Karpas-422 (cell line): Measurements from ENCODE around the gene COL5A3. TPM values are rescaled to one million over a fixed set of nuclear protein-coding genes. Genes with fewer than 3 reads are reported as not detected.

Experiments
- DNase-seq: peaks from one replicate; pipeline ENCODE4 v3.0.0-alpha.2; 2015
- H2AFZ ChIP-seq: fragments of 200-600 bp; sonication (generic); 2 replicates; pipeline ENCODE4 v1.6.1; 2014; ENCODE audit warnings: antibody characterized with exemption, low read length, mixed read lengths
- H3K27ac ChIP-seq: fragments of 200-600 bp; sonication (generic); 2 replicates; pipeline ENCODE4 v1.5.1; 2014; ENCODE audit warnings: mild to moderate bottlenecking, low read length, moderate library complexity
- H3K27me3 ChIP-seq: fragments of 200-600 bp; sonication (generic); 2 replicates; pipeline ENCODE4 v1.6.1; 2014; ENCODE audit warnings: low read length, mixed read lengths
- H3K36me3 ChIP-seq: fragments of 200-600 bp; sonication (generic); 2 replicates; pipeline ENCODE4 v1.6.1; 2014; ENCODE audit warnings: low read length, mixed read lengths; ENCODE audit not compliant: insufficient read depth
- H3K4me1 ChIP-seq: fragments of 200-600 bp; sonication (generic); 2 replicates; pipeline ENCODE4 v1.6.1; 2014; ENCODE audit warnings: mild to moderate bottlenecking, low read length, mixed read lengths
- H3K4me2 ChIP-seq: fragments of 200-600 bp; sonication (generic); 2 replicates; pipeline ENCODE4 v1.6.1; 2014; ENCODE audit warnings: low read length, low read depth, mild to moderate bottlenecking; ENCODE audit not compliant: poor library complexity, severe bottlenecking
- H3K4me3 ChIP-seq: fragments of 200-600 bp; sonication (generic); 2 replicates; pipeline ENCODE4 v1.5.1; 2014; ENCODE audit warnings: mild to moderate bottlenecking, antibody characterized with exemption, low read length, mixed read lengths
- H3K79me2 ChIP-seq: fragments of 200-600 bp; sonication (generic); 2 replicates; pipeline ENCODE4 v1.6.1; 2014; ENCODE audit warnings: mild to moderate bottlenecking, low read length, mixed read lengths
- H3K9ac ChIP-seq: fragments of 200-600 bp; sonication (generic); 2 replicates; pipeline ENCODE4 v1.6.0; 2014; ENCODE audit warnings: low read length
- H3K9me2 ChIP-seq: fragments of 200-600 bp; sonication (generic), shearing (Covaris generic); replicated peaks from 2 replicates; pipeline ENCODE4 v1.6.0; 2014; ENCODE audit warnings: mild to moderate bottlenecking, low read length, moderate library complexity; ENCODE audit not compliant: insufficient read depth
- H3K9me3 ChIP-seq: fragments of 300-700, 200-600 bp; sonication (generic); 2 replicates; pipeline ENCODE4 v1.6.1; 2014; ENCODE audit warnings: low read length, mixed read lengths
- H4K20me1 ChIP-seq: fragments of 200-600 bp; sonication (generic); 2 replicates; pipeline ENCODE4 v1.6.1; 2014; ENCODE audit warnings: mild to moderate bottlenecking, antibody characterized with exemption, low read length, low read depth; ENCODE audit not compliant: insufficient read depth
- total RNA-seq: library from RNA; depleted of rRNA; stranded (reverse); fragments of >200 nt; shearing (Covaris generic); gene quantifications from 2 replicates; pipeline ENCODE4 v1.2.3, GENCODE V29; 2014; ENCODE audit warnings: low replicate concordance

Gene COL5A3
- total RNA-seq, 1 experiment from 2014 or later: not detected

- Histone ChIP-seq H3K27ac (no peak overlapping the region), H3K27me3 (no peaks in the 10 kb centered on the region)
Observed at GRCh38 chr19:10019246-10019645, 8.9 kb upstream of the COL5A3 start.

GRCh38 chr19:10018786-10019185 is 8.5 kb upstream of the COL5A3 start:
- Histone ChIP-seq H3K9me2 (no peaks in the 10 kb centered on the region), H3K4me3 (no peak overlapping the region), H3K27ac (no peak overlapping the region), H3K9me3 (no peaks in the 10 kb centered on the region), H3K36me3 (no peaks in the 10 kb centered on the region), H3K4me2 (no peak overlapping the region), H3K4me1 (no peaks in the 10 kb centered on the region), H3K27me3 (no peaks in the 10 kb centered on the region), H2AFZ (no peak overlapping the region), H3K9ac (no peak overlapping the region), H3K79me2 (no peaks in the 10 kb centered on the region), H4K20me1 (no peaks in the 10 kb centered on the region)
- DNase-seq: no peak

More at GRCh38 chr19:10019246-10019645, 8.9 kb upstream of the COL5A3 start:
- Histone ChIP-seq H3K9me2 (no peaks in the 10 kb centered on the region), H3K9me3 (no peaks in the 10 kb centered on the region), H3K36me3 (no peaks in the 10 kb centered on the region), H3K4me1 (no peaks in the 10 kb centered on the region), H3K79me2 (no peaks in the 10 kb centered on the region), H4K20me1 (no peaks in the 10 kb centered on the region), H3K9ac (no peak overlapping the region), H2AFZ (no peak overlapping the region), H3K4me2 (no peak overlapping the region), H3K4me3 (no peak overlapping the region)
- DNase-seq: no peak

GRCh38 chr19:10018263-10018662 is 8.0 kb upstream of the COL5A3 start:
- H4K20me1 ChIP-seq: no peaks in the 10 kb centered on the region
- no peak overlapping the region for H3K9ac ChIP-seq
- no peaks in the 10 kb centered on the region for H3K27me3 ChIP-seq
- no peaks in the 10 kb centered on the region for H3K36me3 ChIP-seq
- H3K4me1 ChIP-seq: no peaks in the 10 kb centered on the region
- H3K9me3 ChIP-seq: no peaks in the 10 kb centered on the region
- no peak overlapping the region for H3K27ac ChIP-seq
- no peak overlapping the region for H3K4me2 ChIP-seq
- no peak overlapping the region for H2AFZ ChIP-seq
- no peaks in the 10 kb centered on the region for H3K79me2 ChIP-seq
- H3K4me3 ChIP-seq: no peak overlapping the region
- H3K9me2 ChIP-seq: no peaks in the 10 kb centered on the region
- no peak for DNase-seq

GRCh38 chr19:10013834-10014618 is 3.7 kb upstream of the COL5A3 start:
- Histone ChIP-seq H3K4me2 (no peak overlapping the region), H3K4me3 (no peak overlapping the region), H3K9me2 (no peaks in the 10 kb centered on the region), H3K36me3 (no peaks in the 10 kb centered on the region), H4K20me1 (no peaks in the 10 kb centered on the region), H3K9me3 (no peaks in the 10 kb centered on the region), H3K9ac (no peak overlapping the region), H2AFZ (no peak overlapping the region), H3K4me1 (no peaks in the 10 kb centered on the region), H3K27ac (no peak overlapping the region), H3K27me3 (no peaks in the 10 kb centered on the region), H3K79me2 (no peaks in the 10 kb centered on the region)
- DNase-seq: no peak

GRCh38 chr19:10013316-10013715 is 3.0 kb upstream of the COL5A3 start, which contains the start of gene RDH8:
TSS of gene RDH8 (plus strand) at chr19:10013483. CDS start at chr19:10013498, 15 bp downstream.
- no peak within 1 kb of the TSS for H3K4me2 ChIP-seq
- no peaks in the 10 kb centered on the region for H3K27me3 ChIP-seq
- H2AFZ ChIP-seq: no peak within 1 kb of the TSS
- DNase-seq: no peak
- H3K9me2 ChIP-seq: no peaks in the 10 kb centered on the region
- H3K27ac ChIP-seq: no peak within 1 kb of the TSS
- no peaks in the 10 kb centered on the region for H4K20me1 ChIP-seq
- no peak within 1 kb of the TSS for H3K4me3 ChIP-seq
- H3K79me2 ChIP-seq: no peaks in the 10 kb centered on the region
- no peaks in the 10 kb centered on the region for H3K9me3 ChIP-seq
- H3K9ac ChIP-seq: no peak within 1 kb of the TSS
- no peaks in the 10 kb centered on the region for H3K36me3 ChIP-seq
- H3K4me1 ChIP-seq: peaks cover under 1% of the 10 kb centered on the region

- Histone ChIP-seq H3K9ac (no peak overlapping the region), H3K36me3 (no peaks in the 10 kb centered on the region), H3K4me3 (no peak overlapping the region), H3K9me2 (no peaks in the 10 kb centered on the region), H2AFZ (no peak overlapping the region), H4K20me1 (no peaks in the 10 kb centered on the region), H3K27ac (no peak overlapping the region), H3K4me1 (peaks cover 4% of the 10 kb centered on the region), H3K4me2 (no peak overlapping the region), H3K27me3 (no peaks in the 10 kb centered on the region), H3K79me2 (no peaks in the 10 kb centered on the region), H3K9me3 (no peaks in the 10 kb centered on the region)
- no peak for DNase-seq
Observed at GRCh38 chr19:10011974-10012373, 1.7 kb upstream of the COL5A3 start.

GRCh38 chr19:10010939-10011338 is 635 bp upstream of the COL5A3 start:
- Histone ChIP-seq H2AFZ (no peak overlapping the region), H3K27me3 (no peaks in the 10 kb centered on the region), H3K27ac (no peak overlapping the region), H3K9me2 (no peaks in the 10 kb centered on the region), H3K9ac (no peak overlapping the region), H3K9me3 (no peaks in the 10 kb centered on the region), H4K20me1 (no peaks in the 10 kb centered on the region), H3K4me2 (no peak overlapping the region), H3K36me3 (no peaks in the 10 kb centered on the region), H3K79me2 (no peaks in the 10 kb centered on the region), H3K4me3 (no peak overlapping the region), H3K4me1 (peaks cover 4% of the 10 kb centered on the region)
- no peak for DNase-seq

- Histone ChIP-seq H3K27ac (no peak overlapping the region), H3K4me3 (no peak overlapping the region), H3K79me2 (no peaks in the 10 kb centered on the region), H3K27me3 (no peaks in the 10 kb centered on the region), H3K9ac (no peak overlapping the region), H2AFZ (no peak overlapping the region), H3K36me3 (no peaks in the 10 kb centered on the region), H3K4me2 (no peak overlapping the region), H3K4me1 (peaks cover 4% of the 10 kb centered on the region), H3K9me3 (no peaks in the 10 kb centered on the region), H4K20me1 (no peaks in the 10 kb centered on the region), H3K9me2 (no peaks in the 10 kb centered on the region)
- DNase-seq: no peak
Observed at GRCh38 chr19:10009714-10010224, 535 bp downstream of the COL5A3 start.
